Measurements from ENCODE around the gene SOWAHB. TPM values are rescaled to one million over a fixed set of nuclear protein-coding genes. Genes with fewer than 3 reads are reported as not detected.
"Not testable (repeated sequence)": the region's sequence is repeated elsewhere in the genome, so short reads cannot be mapped to it uniquely, and the experiment has no call there.

SOWAHB gene
- total and polyA plus RNA-seq, 8 donors: 0.73 to 29.0 (median 6.1) TPM

GRCh38 chr4:76879731-76880364, 18.1 kb downstream of the SOWAHB start:
- intact Hi-C loops (cut with DNase I; ENCODE audit: low total_unique reads): no loop called here
- DNase-seq: no peak

GRCh38 chr4:76878641-76879165, 19.2 kb downstream of the SOWAHB start:
- H3K9me3 ChIP-seq; H3K4me1 ChIP-seq; DNase-seq; intact Hi-C loops (cut with DNase I; ENCODE audit: low total_unique reads); H3K36me3 ChIP-seq; H3K27me3 ChIP-seq; H3K27ac ChIP-seq; H3K4me3 ChIP-seq: not testable (repeated sequence)
- 67 to 92% (median 75%) methylated on average over 3 of the region's 3 CpGs for WGBS, 5 donors

More at GRCh38 chr4:76879731-76880364, 18.1 kb downstream of the SOWAHB start:
- WGBS, 5 donors: 71 to 88% (median 84%) methylated on average over 3 of the region's 3 CpGs
- Histone ChIP-seq H3K9me3 (no peaks in the 10 kb centered on the region), H3K4me1 (no peaks in the 10 kb centered on the region), H3K36me3 (no peaks in the 10 kb centered on the region), H3K27ac (no peak overlapping the region), H3K27me3 (no peaks in the 10 kb centered on the region), H3K4me3 (no peak overlapping the region)
- peak in 1 of 3 donors; percentile 18 for TF ChIP-seq POLR2AphosphoS5 (IDR thresholded peaks at IDR 0.05)
- no peak for TF ChIP-seq POLR2A (IDR thresholded peaks at IDR 0.05)

- intact Hi-C loops (cut with DNase I; ENCODE audit: low total_unique reads): no loop called here
- TF ChIP-seq POLR2AphosphoS5 (IDR thresholded peaks at IDR 0.05) (no peak), EP300 (IDR thresholded peaks at IDR 0.05) (no peak), CTCF (IDR thresholded peaks at IDR 0.05) (no peak), POLR2A (IDR thresholded peaks at IDR 0.05) (no peak)
- DNase-seq: no peak
- no peak overlapping the region for H3K27ac ChIP-seq
- no peaks in the 10 kb centered on the region for H3K9me3 ChIP-seq
- no peaks in the 10 kb centered on the region for H3K36me3 ChIP-seq
- H3K27me3 ChIP-seq: no peaks in the 10 kb centered on the region
- H3K4me1 ChIP-seq: no peaks in the 10 kb centered on the region
- H3K4me3 ChIP-seq: no peak overlapping the region
- 81 to 92% (median 81%) methylated on average over 4 of the region's 4 CpGs for WGBS, 5 donors
Measured at GRCh38 chr4:76874176-76874575, 23.8 kb downstream of the SOWAHB start.

- intact Hi-C loops (cut with DNase I; ENCODE audit: low total_unique reads): no loop called here
- WGBS, 5 donors: 50 to 79% (median 65%) methylated on average over 1 of the region's 1 CpG
- TF ChIP-seq POLR2A (IDR thresholded peaks at IDR 0.05) (no peak), POLR2AphosphoS5 (IDR thresholded peaks at IDR 0.05) (no peak), CTCF (IDR thresholded peaks at IDR 0.05) (no peak), EP300 (IDR thresholded peaks at IDR 0.05) (no peak)
Measured at GRCh38 chr4:76873495-76873894, 24.4 kb downstream of the SOWAHB start.

GRCh38 chr4:76872556-76872955, 25.4 kb downstream of the SOWAHB start:
- Histone ChIP-seq H3K27ac (no peak overlapping the region), H3K36me3 (no peaks in the 10 kb centered on the region), H3K27me3 (no peaks in the 10 kb centered on the region), H3K4me3 (no peak overlapping the region), H3K9me3 (no peaks in the 10 kb centered on the region), H3K4me1 (no peaks in the 10 kb centered on the region)
- DNase-seq: peak in 1 of 2 donors; percentile 25
- TF ChIP-seq POLR2AphosphoS5 (IDR thresholded peaks at IDR 0.05) (no peak), EP300 (IDR thresholded peaks at IDR 0.05) (no peak), POLR2A (IDR thresholded peaks at IDR 0.05) (no peak), CTCF (IDR thresholded peaks at IDR 0.05) (no peak)
- intact Hi-C loops (cut with DNase I; ENCODE audit: low total_unique reads): no loop called here

More at GRCh38 chr4:76873495-76873894, 24.4 kb downstream of the SOWAHB start:
- no peaks in the 10 kb centered on the region for H3K36me3 ChIP-seq
- no peak for DNase-seq
- H3K4me1 ChIP-seq: no peaks in the 10 kb centered on the region
- no peaks in the 10 kb centered on the region for H3K9me3 ChIP-seq
- H3K4me3 ChIP-seq: no peak overlapping the region
- no peak overlapping the region for H3K27ac ChIP-seq
- H3K27me3 ChIP-seq: no peaks in the 10 kb centered on the region

GRCh38 chr4:76868780-76869179, 29.2 kb downstream of the SOWAHB start:
- intact Hi-C loops (cut with DNase I; ENCODE audit: low total_unique reads): loop anchor here (10.0 kb wide), 1 partner anchor 54 kb away; no protein-coding TSS in a partner anchor

More at GRCh38 chr4:76868780-76869179, 29.2 kb downstream of the SOWAHB start:
- H3K36me3 ChIP-seq, H3K9me3 ChIP-seq, H3K4me1 ChIP-seq, DNase-seq, H3K27ac ChIP-seq, H3K27me3 ChIP-seq, H3K4me3 ChIP-seq: not testable (repeated sequence)
- 84 to 96% (median 91%) methylated on average over 4 of the region's 4 CpGs for WGBS, 5 donors

Measured in stomach (tissue), 9 donors.